HEK293T (cell line): Measurements from ENCODE around the gene APBA1.

Experiments
- BHLHE40 ChIP-seq: fragments of 450-650 bp; IDR thresholded peaks from 2 replicates; pipeline ENCODE4 v1.6.1; 2016; ENCODE audit warnings: mild to moderate bottlenecking, moderate library complexity, borderline replicate concordance
- ELF4 ChIP-seq: fragments of 450-650 bp; IDR thresholded peaks from 2 replicates; pipeline ENCODE4 v1.6.1; 2017; ENCODE audit warnings: antibody characterized with exemption
- LEF1 ChIP-seq: fragments of 450-650 bp; IDR thresholded peaks from 2 replicates; pipeline ENCODE4 v1.6.1; 2017; ENCODE audit warnings: mild to moderate bottlenecking, borderline replicate concordance
- SP1 ChIP-seq: fragments of 450-650 bp; IDR thresholded peaks from 2 replicates; pipeline ENCODE4 v1.6.1; 2017
- SUZ12 ChIP-seq: fragments of 450-650 bp; IDR thresholded peaks from 2 replicates; pipeline ENCODE4 v1.6.1; 2016; ENCODE audit warnings: mild to moderate bottlenecking

DNA sequence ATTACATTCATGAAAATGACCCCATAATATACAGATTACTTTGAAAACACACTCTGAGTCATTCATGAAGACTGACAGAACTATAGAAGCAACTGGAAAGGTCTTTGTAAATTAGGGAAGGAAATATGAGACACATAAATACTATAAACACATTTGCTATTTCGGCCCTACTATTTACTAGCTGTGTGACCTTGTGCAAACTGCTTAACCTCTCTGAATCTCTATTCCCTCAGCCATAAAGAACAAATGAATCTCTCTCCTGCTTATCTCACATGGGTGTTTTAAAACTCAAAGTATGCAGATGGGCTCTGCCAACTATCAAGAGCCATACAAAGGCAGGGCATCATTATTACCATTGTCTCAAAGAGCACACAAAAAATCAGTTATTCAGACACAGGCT lies 52.9 kb downstream of the APBA1 start:
- TF ChIP-seq BHLHE40 = no peak
- TF ChIP-seq SP1 = no peak
- TF ChIP-seq ELF4 = no peak
- no peak for TF ChIP-seq SUZ12
- TF ChIP-seq LEF1 = no peak
